HepG2 (cell line): Measurements from ENCODE around the gene WNT4. TPM values are rescaled to one million over a fixed set of nuclear protein-coding genes. Genes with fewer than 3 reads are reported as not detected.

Experiments used
- ATAC-seq: fragments of 200-7000 bp; cut with Tn5 transposase; 3 replicates; pipeline ENCODE4 v1.9.1; 2020; ENCODE audit warnings: mild to moderate bottlenecking, moderate library complexity
- BruUV-seq: library from RNA; stranded (reverse); fragments of 400-500 nt; replicated peaks from 2 replicates; lab custom pipeline; 2021; lab: Mats Ljungman, UMichigan
- CTCF ChIA-PET: fragments of 300-600 bp; formaldehyde crosslinking; extraction: SDS; loops from one replicate; lab custom pipeline; 2021; ENCODE audit warnings: low total read pairs, inconsistent platforms, low intra/inter-chr PET ratio; lab: Yijun Ruan, JAX
- POLR2A ChIA-PET: fragments of 350-600 bp; sonication (Branson Sonifier 250); formaldehyde crosslinking; loops from one replicate; lab custom pipeline; 2020; ENCODE audit warnings: antibody characterized with exemption, inconsistent platforms; lab: Yijun Ruan, JAX
- DNase-seq: peaks from one replicate; pipeline ENCODE4 v3.0.0-alpha.2; 2015; ENCODE audit warnings: low spot score
- FAIRE-seq: peaks from 3 replicates; lab custom pipeline; 2011; peaks lifted over from hg19 to GRCh38; lab: Jason Lieb, UNC
- H2AFZ ChIP-seq: one replicate; pipeline ENCODE4 v1.6.1; 2011; ENCODE audit warnings: low read length, inconsistent platforms
- H3K27ac ChIP-seq: fragments of 300-600 bp; 3 replicates; pipeline ENCODE4 v1.8.0; 2011; ENCODE audit warnings: mixed run types, mild to moderate bottlenecking, mixed read lengths, low read length, inconsistent platforms; ENCODE audit not compliant: insufficient read depth; ENCODE audit errors: extremely low read length
- H3K27me3 ChIP-seq, 2 experiments: fragments of 200-600 bp in 1 of 2; 2 replicates in 1 of 2; 3 replicates in 1 of 2; pipeline versions ENCODE4 v1.6.0 to v1.8.0; 2011; ENCODE audit warnings: low read length in 2 of 2, mild to moderate bottlenecking in 2 of 2, moderate library complexity in 2 of 2, inconsistent platforms in 1 of 2; ENCODE audit not compliant: insufficient read depth in 2 of 2, control insufficient read depth in 1 of 2
- H3K36me3 ChIP-seq, 2 experiments: fragments of 200-600 bp in 1 of 2; replicated peaks in 1 of 2; 2 replicates in 1 of 2; 3 replicates in 1 of 2; pipeline versions ENCODE4 v1.5.1 to v1.8.0; 2011; ENCODE audit warnings: low read length in 2 of 2, inconsistent platforms in 1 of 2; ENCODE audit not compliant: insufficient read depth in 2 of 2, control insufficient read depth in 1 of 2
- H3K4me1 ChIP-seq: 2 replicates; pipeline ENCODE4 v1.5.1; 2012; ENCODE audit warnings: low read length, inconsistent platforms; ENCODE audit not compliant: insufficient read depth
- H3K4me2 ChIP-seq: 2 replicates; pipeline ENCODE4 v1.6.0; 2011; ENCODE audit warnings: low read depth, low read length, inconsistent platforms
- H3K4me3 ChIP-seq, 3 experiments: fragments of 200-600 bp in 1 of 3; sonication (generic), shearing (Covaris generic) in 1 of 3; replicated peaks in 1 of 3; 2 replicates each; pipeline ENCODE4 v1.5.1; 2011 to 2016; ENCODE audit warnings: low read length in 3 of 3, inconsistent platforms in 2 of 3, low read depth in 2 of 3, mild to moderate bottlenecking in 2 of 3, control low read depth in 1 of 3, mixed read lengths in 1 of 3; ENCODE audit not compliant: insufficient read depth in 1 of 3
- H3K79me2 ChIP-seq: one replicate; pipeline ENCODE4 v1.6.1; 2011; ENCODE audit warnings: low read length, inconsistent platforms; ENCODE audit not compliant: insufficient read depth
- H3K9ac ChIP-seq: 2 replicates; pipeline ENCODE4 v1.6.0; 2011; ENCODE audit warnings: mild to moderate bottlenecking, low read depth, low read length, inconsistent platforms; ENCODE audit not compliant: insufficient read depth
- H3K9me3 ChIP-seq: 2 replicates; pipeline ENCODE4 v1.5.1; 2012; ENCODE audit warnings: mild to moderate bottlenecking, low read length
- H4K20me1 ChIP-seq: 2 replicates; pipeline ENCODE4 v1.6.0; 2011; ENCODE audit warnings: inconsistent platforms, mild to moderate bottlenecking, low read length, moderate library complexity; ENCODE audit not compliant: insufficient read depth
- CEBPG ChIP-seq: IDR thresholded peaks from 2 replicates; pipeline ENCODE4 v1.6.1; 2016
- CHD4 ChIP-seq: fragments of 200-600 bp; sonication (generic); IDR thresholded peaks from 2 replicates; pipeline ENCODE4 v1.7.0; 2017; ENCODE audit warnings: mild to moderate bottlenecking, low read length, borderline replicate concordance
- ELK4 ChIP-seq: sonication (generic); formaldehyde crosslinking; IDR thresholded peaks from 2 replicates; pipeline ENCODE4 v1.9.0; 2021; ENCODE audit warnings: missing genetic modification reagents, borderline replicate concordance
- FIP1L1 ChIP-seq: fragments of 200-400 bp; formaldehyde crosslinking; IDR thresholded peaks from 2 replicates; pipeline ENCODE4 v1.6.1; 2018; ENCODE audit warnings: low read depth, mild to moderate bottlenecking, low read length, moderate library complexity, borderline replicate concordance; ENCODE audit not compliant: insufficient read depth
- HMGA1 ChIP-seq: sonication (generic); formaldehyde crosslinking; conservative IDR thresholded peaks from 2 replicates; pipeline ENCODE4 v1.4.0; 2020; ENCODE audit warnings: missing genetic modification reagents
- MXD4 ChIP-seq: IDR thresholded peaks from 2 replicates; pipeline ENCODE4 v1.6.1; 2016; ENCODE audit warnings: mild to moderate bottlenecking, missing biosample characterization, missing genetic modification reagents
- NFIC ChIP-seq: IDR thresholded peaks from 2 replicates; pipeline ENCODE4 v1.6.1; 2012; ENCODE audit warnings: mild to moderate bottlenecking, low read length, inconsistent platforms
- NPAS2 ChIP-seq: sonication (generic); formaldehyde crosslinking; IDR thresholded peaks from 2 replicates; pipeline ENCODE4 v1.8.0; 2022; ENCODE audit warnings: mild to moderate bottlenecking, missing genetic modification reagents, borderline replicate concordance
- POLR2AphosphoS2 ChIP-seq: IDR thresholded peaks from 2 replicates; pipeline ENCODE4 v1.6.1; 2011; ENCODE audit warnings: low read depth, low read length, improper control_type of control experiment
- ZIK1 ChIP-seq: sonication (generic); formaldehyde crosslinking; IDR thresholded peaks from 2 replicates; pipeline ENCODE4 v1.5.0; 2020; ENCODE audit warnings: mild to moderate bottlenecking, low read depth, missing genetic modification reagents, borderline replicate concordance
- ZNF264 ChIP-seq: sonication (generic); formaldehyde crosslinking; IDR thresholded peaks from 2 replicates; pipeline ENCODE4 v1.4.0; 2020; ENCODE audit warnings: missing genetic modification reagents
- ZNF335 ChIP-seq: sonication (generic); formaldehyde crosslinking; IDR thresholded peaks from 2 replicates; pipeline ENCODE4 v1.4.0; 2020; ENCODE audit warnings: missing genetic modification reagents
- ZNF367 ChIP-seq: sonication (generic); formaldehyde crosslinking; IDR thresholded peaks from 2 replicates; pipeline ENCODE4 v1.4.0; 2020; ENCODE audit warnings: missing genetic modification reagents, borderline replicate concordance
- ZNF691 ChIP-seq: sonication (generic); formaldehyde crosslinking; IDR thresholded peaks from 2 replicates; pipeline ENCODE4 v1.4.0; 2020; ENCODE audit warnings: missing genetic modification reagents, low read depth, mild to moderate bottlenecking, borderline replicate concordance
- ZNF770 ChIP-seq: sonication (generic); formaldehyde crosslinking; IDR thresholded peaks from 2 replicates; pipeline ENCODE4 v1.5.0; 2020; ENCODE audit warnings: mild to moderate bottlenecking, missing genetic modification reagents
- ZNF780A ChIP-seq: sonication (generic); formaldehyde crosslinking; IDR thresholded peaks from 2 replicates; pipeline ENCODE4 v1.8.0; 2022; ENCODE audit warnings: mild to moderate bottlenecking, missing genetic modification reagents, moderate library complexity
- WGBS: methylation state at CpG from one replicate; pipeline ENCODE4 v1.1.6; 2017; ENCODE audit warnings: low lambda C conversion rate; 5-methylcytosine and 5-hydroxymethylcytosine counted together
- in situ Hi-C: cut with HindIII; loops from 2 replicates; pipeline ENCODE4 v1.10.0; 2017; ENCODE audit warnings: low pct_unique_long_range_greater_than_20kb; ENCODE audit not compliant: extremely low pct_ligation_motif_present
- intact Hi-C: fragments of 100-400 bp; cut with micrococcal nuclease; formaldehyde crosslinking; loops from one replicate; pipeline ENCODE4 v1.10.0; 2022; ENCODE audit not compliant: unreplicated experiment
- polyA plus RNA-seq, 8 experiments: library from polyadenylated mRNA; depleted of rRNA in 3 of 8; stranded (reverse) in 7 of 8; unstranded in 1 of 8; fragments of >200 nt; fragmentation: Illumina TruSeq in 4 of 8; extraction: Trizol in 4 of 8; gene quantifications; 2 replicates each; pipeline versions ENCODE4 v1.2.1 to v1.2.3, GENCODE V29; 2011 to 2016; ENCODE audit warnings: low read depth in 4 of 8, missing spikeins in 1 of 8, mixed read lengths in 1 of 8; ENCODE audit not compliant: insufficient read depth in 1 of 8
- total RNA-seq, 5 experiments: library from RNA; depleted of rRNA; stranded (reverse); fragments of >200 nt; fragmentation: Illumina TruSeq; extraction: Trizol; gene quantifications; 2 replicates each; pipeline ENCODE4 v1.2.3, GENCODE V29; 2016; ENCODE audit warnings: low read depth in 1 of 5

Gene WNT4
- total and polyA plus RNA-seq, 2 of the 13 experiments (the other 11 are each of a cell fraction or from before 2014, with no cell fraction given) = not detected

GRCh38 chr1:22089787-22090186, 53.1 kb downstream of the WNT4 start:
- H3K27me3 ChIP-seq = no peaks in the 10 kb centered on the region
- peaks cover 44% of the 10 kb centered on the region for H3K79me2 ChIP-seq
- H3K36me3 ChIP-seq = peaks cover 6 to 79% of the 10 kb centered on the region in 2 experiments
- H3K27ac ChIP-seq = no peak overlapping the region
- no peak overlapping the region for H2AFZ ChIP-seq
- ATAC-seq (no peak), DNase-seq (no peak), FAIRE-seq (no peak)
- TF ChIP-seq ZNF367 (CRISPR knock-in tag) = no peak
- no peak for TF ChIP-seq MXD4
- TF ChIP-seq ZIK1 (CRISPR knock-in tag) = no peak
- TF ChIP-seq ZNF780A (CRISPR knock-in tag) = no peak
- no peak for TF ChIP-seq FIP1L1
- no peak for TF ChIP-seq NFIC
- no peak for TF ChIP-seq CHD4
- no peak for TF ChIP-seq CEBPG (CRISPR knock-in tag)
- no peak for TF ChIP-seq POLR2AphosphoS2
- TF ChIP-seq ZNF264 = no peak
- TF ChIP-seq HMGA1 (CRISPR knock-in tag) = no peak
- TF ChIP-seq ZNF770 (CRISPR knock-in tag) = no peak
- no peak for TF ChIP-seq ELK4 (CRISPR knock-in tag)
- TF ChIP-seq ZNF335 (CRISPR knock-in tag) = no peak
- no peak for TF ChIP-seq ZNF691
- TF ChIP-seq NPAS2 = no peak
- BruUV-seq = no TSS peak
- ChIA-PET POLR2A (no interaction called here), CTCF (no interaction called here)
- no peak overlapping the region for H3K4me2 ChIP-seq
- no peak overlapping the region for H3K9ac ChIP-seq
- H3K4me1 ChIP-seq = 0 out of 2 replicates have a peak, but pooled peaks cover 6% of the 10 kb centered on the region
- H3K9me3 ChIP-seq = no peaks in the 10 kb centered on the region
- in situ Hi-C loops (no loop called here), intact Hi-C loops (no loop called here)
- H3K4me3 ChIP-seq = no peak overlapping the region
- H4K20me1 ChIP-seq = peaks cover 42% of the 10 kb centered on the region
- WGBS = 95% methylated on average over 6 of the region's 6 CpGs
